IMR-90 (cell line): Measurements from ENCODE around the gene CFAP126. TPM values are rescaled to one million over a fixed set of nuclear protein-coding genes. Genes with fewer than 3 reads are reported as not detected.

ENCODE experiments used
- ATAC-seq: fragments of 200-7000 bp; cut with Tn5 transposase; 2 replicates; pipeline ENCODE4 v1.9.1; 2020; ENCODE audit warnings: low read depth, mild to moderate bottlenecking, moderate library complexity
- BruUV-seq: library from RNA; stranded (reverse); fragments of 400-500 nt; replicated peaks from 2 replicates; lab custom pipeline; 2021; lab: Mats Ljungman, UMichigan
- CTCF ChIA-PET: fragments of 300-600 bp; formaldehyde crosslinking; extraction: SDS; loops from one replicate; lab custom pipeline; 2021; ENCODE audit warnings: antibody characterized with exemption; lab: Yijun Ruan, JAX
- POLR2A ChIA-PET: fragments of 300-600 bp; sonication (Branson Sonifier 250); formaldehyde crosslinking; loops from one replicate; lab custom pipeline; 2022; ENCODE audit warnings: antibody characterized with exemption; ENCODE audit not compliant: unreplicated experiment; lab: Charles Lee
- DNase-seq: peaks from one replicate; pipeline ENCODE4 v3.0.0; 2013
- H2AFZ ChIP-seq: replicated peaks from 2 replicates; pipeline ENCODE3; 2013; ENCODE audit warnings: low read length, mild to moderate bottlenecking; ENCODE audit not compliant: poor library complexity
- H2AK5ac ChIP-seq: 2 replicates; pipeline ENCODE4 v1.6.1; 2013; ENCODE audit warnings: low read depth, low read length, inconsistent platforms
- H2AK9ac ChIP-seq: replicated peaks from 2 replicates; pipeline ENCODE3; 2013; ENCODE audit warnings: mild to moderate bottlenecking, low read depth, low read length, moderate library complexity; ENCODE audit not compliant: poor library complexity
- H2BK120ac ChIP-seq: 2 replicates; pipeline ENCODE4 v1.6.1; 2013; ENCODE audit warnings: low read depth, low read length, inconsistent platforms
- H2BK15ac ChIP-seq: 3 replicates; pipeline ENCODE4 v1.6.1; 2013; ENCODE audit warnings: low read depth, low read length, inconsistent platforms
- H2BK20ac ChIP-seq: 2 replicates; pipeline ENCODE4 v1.6.1; 2013; ENCODE audit warnings: low read depth, mild to moderate bottlenecking, inconsistent platforms, low read length, moderate library complexity
- H2BK5ac ChIP-seq: 2 replicates; pipeline ENCODE4 v1.6.1; 2013; ENCODE audit warnings: mild to moderate bottlenecking, low read depth, low read length, inconsistent platforms; ENCODE audit not compliant: poor library complexity, severe bottlenecking
- H3K14ac ChIP-seq: replicated peaks from 2 replicates; pipeline ENCODE4 v1.6.1; 2013; ENCODE audit warnings: low read depth, low read length, inconsistent platforms
- H3K18ac ChIP-seq: 2 replicates; pipeline ENCODE4 v1.6.1; 2013; ENCODE audit warnings: low read depth, low read length, control low read depth
- H3K23ac ChIP-seq: 2 replicates; pipeline ENCODE4 v1.6.1; 2013; ENCODE audit warnings: low read depth, low read length, inconsistent platforms
- H3K27ac ChIP-seq: 2 replicates; pipeline ENCODE4 v1.5.1; 2013; ENCODE audit warnings: mild to moderate bottlenecking, control low read depth, low read length; ENCODE audit not compliant: insufficient read depth
- H3K27me3 ChIP-seq: 2 replicates; pipeline ENCODE4 v1.6.1; 2013; ENCODE audit warnings: low read length; ENCODE audit not compliant: control insufficient read depth, insufficient read depth
- H3K36me3 ChIP-seq: 2 replicates; pipeline ENCODE4 v1.6.1; 2013; ENCODE audit warnings: low read length, mixed read lengths; ENCODE audit not compliant: control insufficient read depth, insufficient read depth
- H3K4ac ChIP-seq: 2 replicates; pipeline ENCODE4 v1.6.1; 2013; ENCODE audit warnings: low read depth, low read length, inconsistent platforms
- H3K4me1 ChIP-seq: 2 replicates; pipeline ENCODE4 v1.6.1; 2013; ENCODE audit warnings: low read length, mixed read lengths; ENCODE audit not compliant: control insufficient read depth, insufficient read depth
- H3K4me2 ChIP-seq: 2 replicates; pipeline ENCODE4 v1.6.1; 2013; ENCODE audit warnings: low read depth, mild to moderate bottlenecking, control low read depth, low read length, moderate library complexity
- H3K4me3 ChIP-seq: 2 replicates; pipeline ENCODE4 v1.5.1; 2013; ENCODE audit warnings: low read depth, mild to moderate bottlenecking, control low read depth, low read length, moderate library complexity; ENCODE audit not compliant: insufficient read depth
- H3K56ac ChIP-seq: 2 replicates; pipeline ENCODE4 v1.6.1; 2013; ENCODE audit warnings: low read length, inconsistent platforms; ENCODE audit not compliant: insufficient read depth; ENCODE audit errors: extremely low read depth
- H3K79me1 ChIP-seq, 2 experiments: 2 replicates each; pipeline ENCODE4 v1.6.1; 2013; ENCODE audit warnings: low read length in 2 of 2, inconsistent platforms in 1 of 2, low read depth in 1 of 2
- H3K9ac ChIP-seq: 2 replicates; pipeline ENCODE4 v1.6.1; 2013; ENCODE audit warnings: low read depth, low read length, control low read depth
- H3K9me1 ChIP-seq: 2 replicates; pipeline ENCODE4 v1.6.1; 2013; ENCODE audit warnings: low read length, inconsistent platforms; ENCODE audit not compliant: insufficient read depth
- H3K9me3 ChIP-seq: 2 replicates; pipeline ENCODE4 v1.6.1; 2013; ENCODE audit warnings: low read length; ENCODE audit not compliant: control insufficient read depth, insufficient read depth
- H4K20me1 ChIP-seq: 2 replicates; pipeline ENCODE4 v1.6.1; 2013; ENCODE audit warnings: low read length, inconsistent platforms; ENCODE audit not compliant: insufficient read depth
- H4K5ac ChIP-seq: 2 replicates; pipeline ENCODE4 v1.6.1; 2013; ENCODE audit warnings: mild to moderate bottlenecking, low read depth, low read length, control low read depth
- H4K8ac ChIP-seq, 2 experiments: 2 replicates each; pipeline ENCODE4 v1.6.1; 2013; ENCODE audit warnings: low read depth in 2 of 2, low read length in 2 of 2, control low read depth in 1 of 2, inconsistent platforms in 1 of 2
- H4K91ac ChIP-seq: 2 replicates; pipeline ENCODE4 v1.6.1; 2013; ENCODE audit warnings: low read depth, low read length, inconsistent platforms; ENCODE audit not compliant: insufficient read depth
- CEBPB ChIP-seq: IDR thresholded peaks from 2 replicates; pipeline ENCODE4 v1.6.1; 2012; ENCODE audit warnings: low read depth, low read length, improper control_type of control experiment
- CHD1 ChIP-seq: IDR thresholded peaks from 2 replicates; pipeline ENCODE4 v1.6.1; 2012; ENCODE audit warnings: low read depth, low read length, improper control_type of control experiment
- MAFK ChIP-seq: IDR thresholded peaks from 2 replicates; pipeline ENCODE4 v1.6.1; 2012; ENCODE audit warnings: low read depth, low read length, improper control_type of control experiment
- MAZ ChIP-seq: IDR thresholded peaks from 2 replicates; pipeline ENCODE4 v1.6.1; 2012; ENCODE audit warnings: low read depth, mild to moderate bottlenecking, low read length, improper control_type of control experiment, moderate library complexity, borderline replicate concordance
- POLR2A ChIP-seq: IDR thresholded peaks from 2 replicates; pipeline ENCODE4 v1.6.1; 2012; ENCODE audit warnings: mild to moderate bottlenecking, low read depth, low read length
- SMC3 ChIP-seq: fragments of 150-350 bp; IDR thresholded peaks from 2 replicates; pipeline ENCODE4 v1.6.1; 2016; ENCODE audit warnings: low read depth, mild to moderate bottlenecking, antibody characterized with exemption, low read length, moderate library complexity
- dilution Hi-C: fragments of 300-500 bp; cut with HindIII; formaldehyde crosslinking; loops from one replicate; pipeline ENCODE4 v1.14.3; 2018; ENCODE audit warnings: low sequenced_read_pairs; ENCODE audit not compliant: unreplicated experiment
- in situ Hi-C: fragments of 300-500 bp; cut with MboI; formaldehyde crosslinking; loops from 3 replicates; pipeline ENCODE4 v1.14.3; 2019; ENCODE audit warnings: low sequenced_read_pairs, inconsistent platforms, mixed read lengths
- intact Hi-C: fragments of 100-400 bp; cut with micrococcal nuclease; formaldehyde crosslinking; loops from 2 replicates; pipeline ENCODE4 v1.10.0; 2022
- polyA plus RNA-seq, 3 experiments: library from polyadenylated mRNA; depleted of rRNA; stranded (reverse); fragments of >200 nt; gene quantifications; 2 replicates each; pipeline ENCODE4 v1.2.3, GENCODE V29; 2012; ENCODE audit warnings: low replicate concordance in 1 of 3
- total RNA-seq: library from RNA; depleted of rRNA; stranded (reverse); fragments of >200 nt; gene quantifications from 2 replicates; pipeline ENCODE4 v1.2.3, GENCODE V29; 2012
- TF ChIP-seq, protein P1 (sequence below): fragments of 150-350 bp; IDR thresholded peaks from 2 replicates; pipeline ENCODE4 v1.6.1; 2016; ENCODE audit warnings: low read depth, mild to moderate bottlenecking, low read length, moderate library complexity, borderline replicate concordance

Gene CFAP126
- total and polyA plus RNA-seq, 2 of the 4 experiments (the other 2 are of a cell fraction) = not detected

DNA sequence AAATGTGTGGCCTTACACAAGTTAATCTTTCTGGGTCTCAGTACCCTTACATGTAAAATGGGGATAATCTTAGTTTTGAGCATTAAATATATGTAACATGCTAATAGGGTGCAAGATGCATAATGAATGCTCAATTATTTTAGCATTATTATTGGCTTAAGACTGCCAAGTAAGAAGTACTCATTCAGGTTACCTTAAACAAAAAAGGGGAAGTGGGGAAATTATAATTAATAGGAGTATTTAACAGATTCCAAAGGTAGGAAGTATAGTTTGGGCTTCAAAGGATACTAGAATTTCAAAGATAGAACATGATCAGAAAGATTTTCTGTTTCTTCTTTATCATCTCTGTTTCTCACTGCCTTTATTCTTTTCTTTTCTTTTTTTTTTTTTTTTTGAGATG is 5.8 kb upstream of the CFAP126 start:
- H3K27ac ChIP-seq = no peak overlapping the region
- no peak overlapping the region for H2AK9ac ChIP-seq
- H3K14ac ChIP-seq = no peak overlapping the region
- no peaks in the 10 kb centered on the region for H3K9me1 ChIP-seq
- no peak overlapping the region for H3K4me2 ChIP-seq
- H3K27me3 ChIP-seq = no peaks in the 10 kb centered on the region
- ATAC-seq (no peak), DNase-seq (no peak)
- no peaks in the 10 kb centered on the region for H3K36me3 ChIP-seq
- no peaks in the 10 kb centered on the region for H4K20me1 ChIP-seq
- intact Hi-C loops = no loop called here
- H2AK5ac ChIP-seq = no peak overlapping the region
- no peak overlapping the region for H3K9ac ChIP-seq
- no peak overlapping the region for H2BK20ac ChIP-seq
- no peak overlapping the region for H2AFZ ChIP-seq
- H3K9me3 ChIP-seq = no peaks in the 10 kb centered on the region
- H3K23ac ChIP-seq = no peak overlapping the region
- no peak overlapping the region for H4K91ac ChIP-seq
- H3K56ac ChIP-seq = no peak overlapping the region
- H3K4me1 ChIP-seq = no peaks in the 10 kb centered on the region
- H2BK120ac ChIP-seq = no peak overlapping the region
- H4K8ac ChIP-seq = no peak overlapping the region
- H2BK15ac ChIP-seq = no peak overlapping the region
- H2BK5ac ChIP-seq = no peak overlapping the region
- H4K5ac ChIP-seq = no peak overlapping the region
- in situ Hi-C loops = no loop called here
- ChIA-PET CTCF (no interaction called here), POLR2A (no interaction called here)
- no TSS peak for BruUV-seq
- TF ChIP-seq SMC3 (no peak), POLR2A (no peak), CHD1 (no peak), CEBPB (no peak), MAZ (no peak), MAFK (no peak)
- TF ChIP-seq, protein P1, sequence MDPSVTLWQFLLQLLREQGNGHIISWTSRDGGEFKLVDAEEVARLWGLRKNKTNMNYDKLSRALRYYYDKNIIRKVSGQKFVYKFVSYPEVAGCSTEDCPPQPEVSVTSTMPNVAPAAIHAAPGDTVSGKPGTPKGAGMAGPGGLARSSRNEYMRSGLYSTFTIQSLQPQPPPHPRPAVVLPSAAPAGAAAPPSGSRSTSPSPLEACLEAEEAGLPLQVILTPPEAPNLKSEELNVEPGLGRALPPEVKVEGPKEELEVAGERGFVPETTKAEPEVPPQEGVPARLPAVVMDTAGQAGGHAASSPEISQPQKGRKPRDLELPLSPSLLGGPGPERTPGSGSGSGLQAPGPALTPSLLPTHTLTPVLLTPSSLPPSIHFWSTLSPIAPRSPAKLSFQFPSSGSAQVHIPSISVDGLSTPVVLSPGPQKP = no peak
- dilution Hi-C loops = no loop called here
- H3K4me3 ChIP-seq = no peak overlapping the region
- no peak overlapping the region for H3K4ac ChIP-seq
- no peak overlapping the region for H3K18ac ChIP-seq
- no peaks in the 10 kb centered on the region for H3K79me1 ChIP-seq
